ENCODE measurements around the gene TMEM233. TPM values are rescaled to one million over a fixed set of nuclear protein-coding genes. Genes with fewer than 3 reads are reported as not detected.

TMEM233 gene
- polyA plus RNA-seq, 1 experiment, result not detected

DNA sequence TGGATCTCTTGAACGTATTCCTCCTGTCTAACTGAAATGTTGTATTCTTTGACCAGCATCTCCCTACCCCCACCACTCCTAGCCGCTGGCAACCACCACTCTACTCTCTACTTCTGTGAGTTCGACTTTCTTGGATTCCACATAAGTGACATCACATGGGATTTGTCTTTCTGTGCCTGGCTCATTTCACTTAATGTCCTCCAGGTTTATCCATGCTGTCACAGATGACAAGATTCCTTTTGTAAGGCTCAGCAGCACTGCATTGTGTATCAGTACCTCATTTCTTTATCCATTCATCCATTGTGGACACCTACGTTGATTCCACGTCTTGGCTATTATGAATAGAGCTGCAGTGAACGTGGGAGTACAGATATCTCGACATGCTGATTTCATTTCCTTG lies 84.9 kb downstream of the TMEM233 start:
- ChIA-PET CTCF (interaction anchor here (2.9 kb wide), 1 partner anchor 11 kb away, joined by 12 read pairs; the partner anchor contains the start of gene PRKAB1), POLR2A (no interaction called here)
- TF ChIP-seq, protein P1, sequence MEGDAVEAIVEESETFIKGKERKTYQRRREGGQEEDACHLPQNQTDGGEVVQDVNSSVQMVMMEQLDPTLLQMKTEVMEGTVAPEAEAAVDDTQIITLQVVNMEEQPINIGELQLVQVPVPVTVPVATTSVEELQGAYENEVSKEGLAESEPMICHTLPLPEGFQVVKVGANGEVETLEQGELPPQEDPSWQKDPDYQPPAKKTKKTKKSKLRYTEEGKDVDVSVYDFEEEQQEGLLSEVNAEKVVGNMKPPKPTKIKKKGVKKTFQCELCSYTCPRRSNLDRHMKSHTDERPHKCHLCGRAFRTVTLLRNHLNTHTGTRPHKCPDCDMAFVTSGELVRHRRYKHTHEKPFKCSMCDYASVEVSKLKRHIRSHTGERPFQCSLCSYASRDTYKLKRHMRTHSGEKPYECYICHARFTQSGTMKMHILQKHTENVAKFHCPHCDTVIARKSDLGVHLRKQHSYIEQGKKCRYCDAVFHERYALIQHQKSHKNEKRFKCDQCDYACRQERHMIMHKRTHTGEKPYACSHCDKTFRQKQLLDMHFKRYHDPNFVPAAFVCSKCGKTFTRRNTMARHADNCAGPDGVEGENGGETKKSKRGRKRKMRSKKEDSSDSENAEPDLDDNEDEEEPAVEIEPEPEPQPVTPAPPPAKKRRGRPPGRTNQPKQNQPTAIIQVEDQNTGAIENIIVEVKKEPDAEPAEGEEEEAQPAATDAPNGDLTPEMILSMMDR (IDR thresholded peaks at IDR 0.05; ENCODE audit: low read depth, low read length), result no peak
- Histone ChIP-seq H3K9me3 (ENCODE audit: control insufficient read depth, insufficient read depth, low read length) (no peaks in the 10 kb centered on the region), H3K27me3 (ENCODE audit: control insufficient read depth, insufficient read depth, low read length) (no peaks in the 10 kb centered on the region), H3K4me3 (ENCODE audit: low read depth, low read length) (no peak overlapping the region), H3K27ac (ENCODE audit: low read depth, low read length) (no peak overlapping the region)
- no peak for DNase-seq (ENCODE audit: low read depth, low spot score)

DNA sequence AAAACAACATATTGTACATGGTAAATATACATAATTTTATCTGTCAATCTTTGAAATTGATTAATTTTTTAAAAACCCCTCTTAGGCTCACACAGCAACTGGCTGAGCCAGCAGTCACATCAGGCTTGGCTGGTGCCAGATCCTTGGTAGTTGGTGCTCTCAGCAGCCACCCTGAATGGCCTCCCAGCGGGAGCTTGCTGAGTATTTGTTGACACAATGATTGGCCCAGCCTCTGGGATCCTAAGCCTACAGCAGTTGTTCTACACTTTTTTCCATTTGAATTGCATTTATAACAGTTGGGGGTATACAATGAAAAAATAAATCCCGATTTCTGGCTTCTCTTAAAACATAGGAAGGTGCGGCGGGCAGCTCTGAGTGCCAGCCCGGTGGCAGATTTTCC lies 85.5 kb downstream of the TMEM233 start:
- TF ChIP-seq, protein P1 (IDR thresholded peaks at IDR 0.05; ENCODE audit: low read depth, low read length), result no peak
- POLR2A ChIA-PET, result no interaction called here

DNA sequence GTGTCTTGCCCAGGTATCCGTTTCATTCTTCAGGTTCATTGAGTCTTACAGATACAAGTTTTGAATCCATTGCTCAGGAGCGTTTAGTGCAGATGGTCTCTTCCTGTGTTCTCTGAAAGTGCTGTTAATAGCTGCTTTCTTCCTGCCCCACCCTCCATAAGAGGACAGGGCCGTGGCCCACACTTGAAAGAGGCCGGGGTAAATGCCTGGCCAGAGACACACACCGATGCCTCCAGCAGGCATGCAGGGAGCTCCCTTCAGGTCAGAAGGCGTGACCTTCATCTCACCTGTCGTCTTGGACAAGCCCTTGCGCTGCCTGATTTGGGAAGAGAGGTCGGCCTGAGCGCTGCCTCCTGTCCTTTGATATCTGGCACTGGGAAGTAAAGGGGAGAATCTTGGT lies 85.9 kb downstream of the TMEM233 start:
- ChIA-PET POLR2A (no interaction called here), CTCF (interaction anchor here (4.0 kb wide), 1 partner anchor 12 kb away, joined by 25 read pairs; the partner anchor contains the start of gene PRKAB1)
- DNase-seq (ENCODE audit: low read depth, low spot score), result no peak
- H3K27ac ChIP-seq (ENCODE audit: low read depth, low read length), result no peak overlapping the region
- H3K4me3 ChIP-seq (ENCODE audit: low read depth, low read length), result no peak overlapping the region
- no peaks in the 10 kb centered on the region for H3K27me3 ChIP-seq (ENCODE audit: control insufficient read depth, insufficient read depth, low read length)
- H3K9me3 ChIP-seq (ENCODE audit: control insufficient read depth, insufficient read depth, low read length), result no peaks in the 10 kb centered on the region
- TF ChIP-seq, protein P1 (IDR thresholded peaks at IDR 0.05; ENCODE audit: low read depth, low read length), result no peak

More for the DNA sequence above, 85.5 kb downstream of the TMEM233 start:
- Histone ChIP-seq H3K4me3 (ENCODE audit: low read depth, low read length) (no peak overlapping the region), H3K9me3 (ENCODE audit: control insufficient read depth, insufficient read depth, low read length) (no peaks in the 10 kb centered on the region), H3K27ac (ENCODE audit: low read depth, low read length) (no peak overlapping the region), H3K27me3 (ENCODE audit: control insufficient read depth, insufficient read depth, low read length) (no peaks in the 10 kb centered on the region)
- CTCF ChIA-PET, result interaction anchor here (4.0 kb wide), 1 partner anchor 11 kb away, joined by 25 read pairs; the partner anchor contains the start of gene PRKAB1
- no peak for DNase-seq (ENCODE audit: low read depth, low spot score)

DNA sequence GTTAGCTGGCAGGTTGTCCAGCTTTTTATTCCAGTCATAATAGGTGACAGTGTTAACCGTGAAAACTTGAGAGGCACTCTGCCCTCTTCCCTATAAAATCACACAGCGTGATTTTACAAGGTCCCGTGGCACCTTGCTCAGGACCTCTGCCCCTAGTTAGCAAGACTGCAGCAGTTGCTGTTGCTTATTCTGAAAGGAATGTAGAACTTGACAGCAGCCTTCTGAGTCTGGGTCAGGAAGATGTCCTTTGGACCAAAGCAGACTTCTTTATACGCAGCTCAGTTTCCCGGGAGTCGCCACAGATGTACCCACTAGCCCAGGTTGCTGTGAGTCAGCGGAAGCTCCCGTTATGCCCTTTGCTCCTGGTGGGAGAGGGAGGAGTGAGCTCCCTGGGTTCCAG lies 87.5 kb downstream of the TMEM233 start:
- no peak for DNase-seq (ENCODE audit: low read depth, low spot score)
- H3K27me3 ChIP-seq (ENCODE audit: control insufficient read depth, insufficient read depth, low read length), result no peaks in the 10 kb centered on the region
- ChIA-PET POLR2A (no interaction called here), CTCF (interaction anchor here (0.9 to 4.0 kb wide), 2 partner anchors 13 to 100 kb away, joined by 4 to 25 read pairs; partner anchors contain the start of gene PRKAB1)
- TF ChIP-seq, protein P1 (IDR thresholded peaks at IDR 0.05; ENCODE audit: low read depth, low read length), result no peak
- no peak overlapping the region for H3K4me3 ChIP-seq (ENCODE audit: low read depth, low read length)
- H3K9me3 ChIP-seq (ENCODE audit: control insufficient read depth, insufficient read depth, low read length), result no peaks in the 10 kb centered on the region
- H3K27ac ChIP-seq (ENCODE audit: low read depth, low read length), result no peak overlapping the region

DNA sequence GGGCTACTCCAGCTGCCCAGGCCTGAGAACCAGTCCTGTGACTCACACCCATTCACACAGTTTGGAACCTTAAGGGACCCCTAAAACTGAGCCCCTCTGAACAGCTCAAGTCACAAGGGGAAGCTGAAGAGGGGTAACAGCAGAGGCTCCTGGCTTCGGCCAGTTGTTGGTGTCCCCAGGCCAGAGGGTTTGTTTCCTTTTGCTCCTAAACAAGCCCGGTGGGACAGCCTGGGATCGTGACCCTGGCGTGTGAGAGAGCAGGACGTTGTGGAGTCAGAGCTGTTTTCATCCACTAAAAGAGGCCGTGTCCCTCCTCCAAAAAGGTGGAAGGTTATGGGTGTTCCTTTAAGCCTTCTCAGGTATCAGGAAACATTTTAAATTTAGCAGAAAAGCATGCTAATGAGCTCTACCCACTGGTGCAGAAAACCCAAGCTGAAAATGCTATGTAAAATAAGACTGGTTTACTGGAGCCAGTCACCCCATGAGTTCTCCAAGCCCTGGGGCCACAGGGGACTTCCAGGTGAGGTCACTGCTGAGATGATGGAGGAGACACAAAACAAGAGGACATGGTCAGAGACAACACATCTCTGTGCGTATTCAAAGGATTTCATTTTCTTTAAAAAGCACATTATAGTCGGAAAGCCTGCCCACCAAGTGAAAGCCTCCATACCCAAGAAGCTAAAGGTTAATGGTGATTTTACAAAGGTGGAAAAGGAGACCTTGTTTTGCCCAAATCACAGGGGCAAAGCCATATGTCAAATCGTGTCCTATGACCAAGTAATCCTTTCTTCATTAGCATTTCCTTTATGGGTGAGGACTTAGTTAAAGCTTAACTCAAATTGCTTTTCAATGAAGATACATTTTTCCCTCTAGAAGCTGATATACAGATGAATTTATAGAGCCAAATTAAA lies 88.4 kb downstream of the TMEM233 start:
- Histone ChIP-seq H3K27me3 (ENCODE audit: control insufficient read depth, insufficient read depth, low read length) (no peaks in the 10 kb centered on the region), H3K9me3 (ENCODE audit: control insufficient read depth, insufficient read depth, low read length) (no peaks in the 10 kb centered on the region), H3K4me3 (ENCODE audit: low read depth, low read length) (no peak overlapping the region), H3K27ac (ENCODE audit: low read depth, low read length) (no peak overlapping the region)
- POLR2A ChIA-PET, result no interaction called here
- CTCF ChIA-PET, result interaction anchor here (0.6 to 4.0 kb wide), 4 partner anchors 12 to 81 kb away, joined by 3 to 25 read pairs (median 4); partner anchors contain the start of gene PRKAB1
- TF ChIP-seq, protein P1 (IDR thresholded peaks at IDR 0.05; ENCODE audit: low read depth, low read length), result no peak
- DNase-seq (ENCODE audit: low read depth, low spot score), result no peak

All from AG04450 (cell line).